ENCODE data around the gene IHH.

Gene IHH

GRCh38 chr2:219057709-219058540, 2.8 kb downstream of the IHH start:
- ChIA-PET POLR2A (no interaction called here), CTCF (interaction anchor here (0.7 to 4.9 kb wide), 26 partner anchors 10 to 232 kb away, joined by 3 to 39 read pairs (median 5); partner anchors contain the start of gene NHEJ1)
- no peak overlapping the region for H3K4me3 ChIP-seq (ENCODE audit: low read depth, low read length)
- no peaks in the 10 kb centered on the region; the same call in 1 of the 2 replicates for H3K4me1 ChIP-seq (ENCODE audit: control insufficient read depth, insufficient read depth, low read length)
- H3K27ac ChIP-seq (ENCODE audit: extremely low read depth, low read depth, low read length): no peak overlapping the region
- H3K36me3 ChIP-seq (ENCODE audit: control insufficient read depth in 2 of 2, insufficient read depth in 1 of 2, low read length in 2 of 2): no peaks in the 10 kb centered on the region
- H3K9me3 ChIP-seq (ENCODE audit: control insufficient read depth, insufficient read depth, low read depth, low read length): no peaks in the 10 kb centered on the region
- TF ChIP-seq ZNF561 (tag by site-specific recombination; IDR thresholded peaks at IDR 0.05; ENCODE audit: borderline replicate concordance) (no peak), KLF16 (tag by site-specific recombination; IDR thresholded peaks at IDR 0.05) (no peak), ZNF624 (tag by site-specific recombination; IDR thresholded peaks at IDR 0.05) (no peak), KLF10 (tag by site-specific recombination; IDR thresholded peaks at IDR 0.05) (peak; percentile 55; the same call in 1 of the 2 replicates), ZNF362 (tag by site-specific recombination; IDR thresholded peaks at IDR 0.05) (no peak), SCRT2 (tag by site-specific recombination; IDR thresholded peaks at IDR 0.05) (peak; percentile 22; the same call in 1 of the 2 replicates), ZNF843 (tag by site-specific recombination; IDR thresholded peaks at IDR 0.05) (no peak), ZNF426 (tag by site-specific recombination; IDR thresholded peaks at IDR 0.05) (no peak), ZBTB8A (tag by site-specific recombination; IDR thresholded peaks at IDR 0.05) (no peak), ZBTB26 (tag by site-specific recombination; optimal IDR thresholded peaks at IDR 0.05) (peak; percentile 16), ZNF580 (tag by site-specific recombination; IDR thresholded peaks at IDR 0.05) (no peak), KLF7 (tag by site-specific recombination; IDR thresholded peaks at IDR 0.05; ENCODE audit: borderline replicate concordance) (no peak), BCL11A (tag by site-specific recombination; IDR thresholded peaks at IDR 0.05; ENCODE audit: low read depth) (no peak), ZNF302 (tag by site-specific recombination; IDR thresholded peaks at IDR 0.05; ENCODE audit: low read depth) (no peak), ZNF391 (tag by site-specific recombination; IDR thresholded peaks at IDR 0.05; ENCODE audit: borderline replicate concordance, low read depth) (no peak), ZNF112 (tag by site-specific recombination; IDR thresholded peaks at IDR 0.05) (no peak), CTCF (tag by site-specific recombination; IDR thresholded peaks at IDR 0.05) (peak; percentile 93), ZNF292 (tag by site-specific recombination; IDR thresholded peaks at IDR 0.05; ENCODE audit: borderline replicate concordance, low read depth) (no peak), SP7 (tag by site-specific recombination; IDR thresholded peaks at IDR 0.05) (0 out of 2 replicates have a peak, but pooled peaks have one; percentile 23), ZNF2 (tag by site-specific recombination; IDR thresholded peaks at IDR 0.05) (no peak), ZNF623 (tag by site-specific recombination; IDR thresholded peaks at IDR 0.05) (no peak), ZNF121 (tag by site-specific recombination; IDR thresholded peaks at IDR 0.05) (no peak), ZNF600 (tag by site-specific recombination; IDR thresholded peaks at IDR 0.05) (peak; percentile 44; the same call in 1 of the 2 replicates), ZNF768 (tag by site-specific recombination; IDR thresholded peaks at IDR 0.05) (no peak), KLF9 (tag by site-specific recombination; IDR thresholded peaks at IDR 0.05; ENCODE audit: low read depth) (no peak; the same call in 1 of the 2 replicates), YY1 (tag by site-specific recombination; IDR thresholded peaks at IDR 0.05) (no peak), ZNF175 (tag by site-specific recombination; IDR thresholded peaks at IDR 0.05) (no peak), ZNF639 (tag by site-specific recombination; IDR thresholded peaks at IDR 0.05) (no peak), ZBTB20 (tag by site-specific recombination; IDR thresholded peaks at IDR 0.05) (no peak)
